NCI-H226 (cell line): ENCODE measurements around the gene PRR19.

Experiments used
- DNase-seq: peaks from one replicate; pipeline ENCODE4 v3.0.0-alpha.2; 2015

Gene PRR19

GRCh38 chr19:42271861-42272534, 29.9 kb upstream of the PRR19 start:
- no peak for DNase-seq

- no peak for DNase-seq
Measured at GRCh38 chr19:42272535-42272897, 29.4 kb upstream of the PRR19 start.

GRCh38 chr19:42272989-42273406, 28.9 kb upstream of the PRR19 start:
- no peak for DNase-seq

GRCh38 chr19:42273407-42274064, 28.4 kb upstream of the PRR19 start:
- no peak for DNase-seq

GRCh38 chr19:42274065-42274682, 27.8 kb upstream of the PRR19 start:
- no peak for DNase-seq

- no peak for DNase-seq
Measured at GRCh38 chr19:42275103-42275502, 26.8 kb upstream of the PRR19 start.

GRCh38 chr19:42275517-42275916, 26.4 kb upstream of the PRR19 start:
- no peak for DNase-seq

- no peak for DNase-seq
Measured at GRCh38 chr19:42276284-42276683, 25.6 kb upstream of the PRR19 start.

- DNase-seq = no peak
Measured at GRCh38 chr19:42276821-42277220, 25.1 kb upstream of the PRR19 start.

GRCh38 chr19:42277821-42278451, 24.0 kb upstream of the PRR19 start:
- peak; percentile 80 for DNase-seq

GRCh38 chr19:42278452-42279154, 23.3 kb upstream of the PRR19 start:
- DNase-seq = no peak

- no peak for DNase-seq
Measured at GRCh38 chr19:42279155-42279901, 22.6 kb upstream of the PRR19 start.

GRCh38 chr19:42279902-42280814, 21.8 kb upstream of the PRR19 start:
- DNase-seq = peak; percentile 94

GRCh38 chr19:42280815-42281145, 21.2 kb upstream of the PRR19 start:
- no peak for DNase-seq

- no peak for DNase-seq
Measured at GRCh38 chr19:42281146-42281826, 20.6 kb upstream of the PRR19 start.

- no peak for DNase-seq
Measured at GRCh38 chr19:42281827-42282762, 19.8 kb upstream of the PRR19 start.

- no peak for DNase-seq
Measured at GRCh38 chr19:42282819-42283187, 19.1 kb upstream of the PRR19 start.

GRCh38 chr19:42283188-42284065, 18.5 kb upstream of the PRR19 start:
- peak; percentile 85 for DNase-seq

- DNase-seq = peak; percentile 62
Measured at GRCh38 chr19:42284066-42284501, 17.8 kb upstream of the PRR19 start.
